Activated CD8-positive, alpha-beta memory T cell treated with anti-CD3 and anti-CD28 coated beads, Interleukin-2, amount 10 ng/mL, durations not matched to agents 7 days and 5 days (primary cell): Measurements from ENCODE around the gene CUX1. TPM values are rescaled to one million over a fixed set of nuclear protein-coding genes. Genes with fewer than 3 reads are reported as not detected.
A peak's percentile ranks its signal among the peaks of the same experiment; 100 is the strongest.
"Not testable (repeated sequence)": the region's sequence is repeated elsewhere in the genome, so short reads cannot be mapped to it uniquely, and the experiment has no call there.

Experiments
- ATAC-seq: fragments of 150-1000 bp; cut with Tn5 transposase; one replicate; pipeline ENCODE4 v1.10.0; 2021; ENCODE audit warnings: moderate library complexity
- CTCF ChIA-PET: fragments of 350-600 bp; sonication (Branson Sonifier 250); formaldehyde crosslinking; loops from one replicate; lab custom pipeline; 2021; ENCODE audit warnings: antibody characterized with exemption; lab: Charles Lee
- DNase-seq: peaks from one replicate; pipeline ENCODE4 v3.0.0-alpha.2; 2020
- H3K27ac Mint-ChIP-seq: one replicate; pipeline ENCODE4 v1.8.0; 2021; ENCODE audit warnings: mild to moderate bottlenecking, mixed read lengths
- H3K27me3 Mint-ChIP-seq: one replicate; pipeline ENCODE4 v1.8.0; 2021; ENCODE audit warnings: mixed read lengths
- H3K36me3 Mint-ChIP-seq: one replicate; pipeline ENCODE4 v1.8.0; 2021; ENCODE audit warnings: mild to moderate bottlenecking, mixed read lengths
- H3K4me1 Mint-ChIP-seq: one replicate; pipeline ENCODE4 v1.8.0; 2021; ENCODE audit warnings: mixed read lengths
- H3K4me3 Mint-ChIP-seq: one replicate; pipeline ENCODE4 v1.8.0; 2021; ENCODE audit warnings: mild to moderate bottlenecking, moderate library complexity, mixed read lengths
- H3K9me3 Mint-ChIP-seq: one replicate; pipeline ENCODE4 v1.8.0; 2022; ENCODE audit warnings: low read depth, mixed read lengths
- total RNA-seq, 2 experiments: library from RNA; stranded (reverse); gene quantifications; one replicate each; pipeline ENCODE4 v1.2.3, GENCODE V29; 2021

Gene CUX1
- total RNA-seq, 2 experiments from 2014 or later = 24.0 to 28.7 TPM

DNA sequence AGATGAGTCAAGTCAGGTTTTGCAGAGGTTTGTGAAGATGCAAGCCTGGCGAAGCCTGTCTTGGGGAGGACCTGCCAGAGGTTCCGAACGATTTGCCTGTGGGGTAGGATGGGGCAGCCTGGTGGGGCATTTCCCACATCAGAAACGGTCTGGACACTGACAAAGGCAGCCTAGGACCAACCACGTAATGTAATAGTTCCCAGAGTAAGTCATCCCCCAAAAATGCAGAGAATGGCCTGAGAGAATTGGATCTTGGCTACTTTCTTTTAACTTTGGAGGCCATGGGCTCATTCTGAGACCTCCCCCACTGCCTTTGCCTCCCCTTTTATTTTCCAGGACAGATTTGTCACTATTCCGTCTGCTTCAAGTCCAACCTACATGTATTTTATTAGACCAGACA, 300.3 kb downstream of the CUX1 start:
- Mint-ChIP-seq H3K27ac (no peak overlapping the region), H3K4me1 (peaks cover 13% of the 10 kb centered on the region), H3K4me3 (no peak overlapping the region), H3K9me3 (no peaks in the 10 kb centered on the region), H3K27me3 (no peaks in the 10 kb centered on the region), H3K36me3 (no peaks in the 10 kb centered on the region)
- ATAC-seq (no peak), DNase-seq (no peak)
- CTCF ChIA-PET = interaction anchor here (0.6 kb wide), 1 partner anchor 10 kb away, joined by 4 read pairs; no protein-coding TSS in a partner anchor

DNA sequence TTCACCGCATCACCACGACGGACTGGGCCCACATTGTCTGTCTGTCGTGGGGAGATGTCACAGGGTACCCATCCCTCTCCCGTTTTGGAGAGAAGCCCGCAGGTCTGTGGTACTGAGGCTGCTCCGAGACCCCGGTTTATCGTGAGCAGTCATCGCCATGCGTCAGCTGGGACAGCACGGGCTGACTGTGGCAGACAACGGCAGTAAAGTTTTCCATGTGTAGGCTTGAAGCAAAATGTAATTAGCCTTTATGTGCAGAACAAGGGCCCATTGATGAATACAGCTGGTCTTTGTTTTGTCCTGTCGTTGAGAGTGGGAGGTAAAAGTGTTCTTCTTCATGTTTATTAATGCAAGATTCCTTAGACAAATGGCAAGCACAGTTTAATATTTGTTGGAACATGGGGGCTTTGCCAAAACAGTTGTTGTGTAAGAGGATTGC, 301.8 kb downstream of the CUX1 start:
- ATAC-seq (no peak), DNase-seq (no peak)
- CTCF ChIA-PET = no interaction called here
- H3K27me3 Mint-ChIP-seq = no peaks in the 10 kb centered on the region
- H3K27ac Mint-ChIP-seq = no peak overlapping the region
- no peaks in the 10 kb centered on the region for H3K9me3 Mint-ChIP-seq
- H3K36me3 Mint-ChIP-seq = no peaks in the 10 kb centered on the region
- no peak overlapping the region for H3K4me3 Mint-ChIP-seq
- peaks cover 13% of the 10 kb centered on the region for H3K4me1 Mint-ChIP-seq

DNA sequence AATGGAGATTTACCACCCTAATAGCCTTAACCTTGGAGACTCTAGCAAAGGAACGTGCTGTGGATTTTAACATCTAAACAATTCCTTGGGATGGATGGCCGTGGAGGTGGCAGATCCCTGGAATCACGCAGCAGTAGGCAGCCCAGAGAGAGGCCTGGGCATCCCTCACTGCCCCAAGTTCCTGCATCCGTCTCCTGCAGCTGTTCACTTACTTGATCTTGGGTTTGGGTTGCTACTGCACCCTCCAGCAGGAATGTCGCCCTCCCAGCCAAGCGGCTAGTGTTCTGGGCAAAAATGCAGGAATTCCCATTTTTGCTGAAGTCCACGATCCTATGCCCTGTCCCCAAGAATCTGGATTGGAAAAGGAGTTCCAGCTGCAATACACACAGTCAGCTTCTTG, 302.5 kb downstream of the CUX1 start:
- Mint-ChIP-seq H3K9me3 (no peaks in the 10 kb centered on the region), H3K27ac (no peak overlapping the region), H3K4me3 (no peak overlapping the region), H3K36me3 (no peaks in the 10 kb centered on the region), H3K4me1 (peaks cover 13% of the 10 kb centered on the region), H3K27me3 (no peaks in the 10 kb centered on the region)
- CTCF ChIA-PET = no interaction called here
- ATAC-seq (no peak), DNase-seq (no peak)

DNA sequence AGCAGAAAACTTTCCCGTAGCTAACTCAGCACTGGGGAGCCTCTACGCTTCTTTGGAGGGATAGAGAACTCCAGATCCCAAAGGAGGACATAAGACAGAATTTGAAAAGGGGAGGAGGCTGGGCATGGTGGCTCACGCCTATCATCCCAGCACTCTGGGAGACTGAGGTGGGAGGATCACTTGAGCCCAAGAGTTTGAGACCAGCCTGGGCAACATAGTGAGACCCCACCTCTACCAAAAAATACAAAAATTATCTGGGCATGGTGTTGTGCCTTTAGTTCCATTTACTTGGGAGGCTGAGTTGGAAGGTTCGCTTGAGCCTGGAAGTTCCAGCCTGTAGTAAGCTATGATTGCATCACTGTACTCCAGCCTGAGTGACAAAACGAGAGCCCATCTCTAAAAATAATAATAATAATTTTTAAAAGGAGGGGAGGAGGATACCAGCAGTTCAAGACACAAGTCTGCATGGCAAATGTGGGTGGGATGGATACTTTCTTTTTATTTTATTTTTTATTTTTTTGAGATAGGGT, 303.3 kb downstream of the CUX1 start:
- Mint-ChIP-seq H3K9me3 (no peaks in the 10 kb centered on the region), H3K36me3 (no peaks in the 10 kb centered on the region), H3K27me3 (no peaks in the 10 kb centered on the region), H3K4me1 (peaks cover 13% of the 10 kb centered on the region), H3K4me3 (no peak overlapping the region), H3K27ac (no peak overlapping the region)
- CTCF ChIA-PET = no interaction called here
- ATAC-seq (no peak), DNase-seq (no peak)

DNA sequence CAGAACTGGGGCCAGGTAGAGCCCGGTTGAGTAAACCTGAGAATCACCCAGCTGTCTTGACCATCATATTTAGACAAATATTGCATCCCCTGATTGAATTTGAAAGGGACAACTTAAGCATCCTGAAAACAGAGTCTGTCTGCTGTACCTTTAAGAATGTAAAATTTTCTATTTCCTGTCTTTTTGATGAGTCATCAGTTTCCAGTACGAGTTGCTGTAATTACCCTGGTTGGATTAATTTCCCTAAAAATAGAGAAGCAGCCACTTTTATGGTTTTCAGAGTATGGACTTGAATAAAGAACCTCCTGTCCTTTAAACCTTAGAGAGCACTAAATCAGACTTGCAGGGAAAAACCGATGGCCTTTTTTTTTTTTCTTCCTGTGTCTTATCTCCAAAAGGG, 304.6 kb downstream of the CUX1 start:
- Mint-ChIP-seq H3K9me3 (no peaks in the 10 kb centered on the region), H3K36me3 (no peaks in the 10 kb centered on the region), H3K27me3 (no peaks in the 10 kb centered on the region), H3K4me3 (no peak overlapping the region), H3K4me1 (peaks cover 13% of the 10 kb centered on the region), H3K27ac (peak overlapping the region; percentile 75)
- ATAC-seq = peak; percentile 16
- CTCF ChIA-PET = no interaction called here
- DNase-seq = no peak

DNA sequence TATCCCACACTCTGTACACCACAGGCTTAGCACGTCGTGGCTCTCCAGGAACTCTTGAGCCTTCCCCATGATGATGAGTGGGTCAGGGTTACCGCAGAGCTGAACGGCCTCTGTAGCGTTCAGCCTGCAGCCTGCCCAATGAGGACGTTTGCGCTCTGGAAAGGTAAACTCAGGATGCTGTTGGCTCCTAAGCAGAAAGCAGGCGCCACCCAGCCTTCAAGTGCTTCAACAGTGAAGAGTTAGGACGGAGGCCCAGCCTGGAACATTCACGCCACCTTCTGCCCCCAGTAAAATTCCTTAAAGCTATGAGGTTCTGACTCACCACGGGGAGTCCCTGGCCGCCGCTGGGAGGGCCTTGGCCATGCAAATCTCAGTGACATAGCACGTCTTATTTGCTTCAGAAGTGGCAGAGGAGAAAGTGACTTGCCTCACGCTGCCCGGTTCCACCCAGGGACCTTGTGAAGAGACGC, 307.7 kb downstream of the CUX1 start:
- no peaks in the 10 kb centered on the region for H3K9me3 Mint-ChIP-seq

DNA sequence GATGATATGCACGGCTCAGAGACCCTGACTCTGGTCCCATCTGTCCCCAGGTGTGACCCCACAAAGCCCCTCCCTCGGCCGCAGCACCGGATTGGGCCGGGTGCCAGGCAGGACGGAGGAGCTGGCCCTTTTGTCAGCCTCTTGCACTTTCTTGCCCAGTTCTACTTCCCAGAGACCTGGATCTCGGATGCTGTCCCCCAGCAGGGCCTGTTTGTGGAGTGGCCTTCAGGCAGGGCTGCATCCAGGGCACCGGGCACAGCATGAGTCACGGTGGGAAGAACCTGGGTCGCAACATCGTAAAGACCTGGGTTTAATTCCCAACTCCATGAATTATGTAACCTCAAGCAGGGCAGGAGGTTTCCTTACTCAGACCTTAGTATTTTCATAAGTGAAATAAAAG, 310.9 kb downstream of the CUX1 start:
- Mint-ChIP-seq H3K27me3 (no peaks in the 10 kb centered on the region), H3K9me3 (no peaks in the 10 kb centered on the region), H3K4me3 (no peak overlapping the region), H3K36me3 (no peaks in the 10 kb centered on the region), H3K4me1 (no peaks in the 10 kb centered on the region), H3K27ac (no peak overlapping the region)
- ATAC-seq (no peak), DNase-seq (no peak)
- CTCF ChIA-PET = no interaction called here

More for the DNA sequence above, 307.7 kb downstream of the CUX1 start:
- Mint-ChIP-seq H3K27ac (no peak overlapping the region), H3K27me3 (no peaks in the 10 kb centered on the region), H3K36me3 (no peaks in the 10 kb centered on the region), H3K4me3 (no peak overlapping the region), H3K4me1 (peaks cover 13% of the 10 kb centered on the region)
- CTCF ChIA-PET = no interaction called here
- DNase-seq (no peak), ATAC-seq (no peak)

DNA sequence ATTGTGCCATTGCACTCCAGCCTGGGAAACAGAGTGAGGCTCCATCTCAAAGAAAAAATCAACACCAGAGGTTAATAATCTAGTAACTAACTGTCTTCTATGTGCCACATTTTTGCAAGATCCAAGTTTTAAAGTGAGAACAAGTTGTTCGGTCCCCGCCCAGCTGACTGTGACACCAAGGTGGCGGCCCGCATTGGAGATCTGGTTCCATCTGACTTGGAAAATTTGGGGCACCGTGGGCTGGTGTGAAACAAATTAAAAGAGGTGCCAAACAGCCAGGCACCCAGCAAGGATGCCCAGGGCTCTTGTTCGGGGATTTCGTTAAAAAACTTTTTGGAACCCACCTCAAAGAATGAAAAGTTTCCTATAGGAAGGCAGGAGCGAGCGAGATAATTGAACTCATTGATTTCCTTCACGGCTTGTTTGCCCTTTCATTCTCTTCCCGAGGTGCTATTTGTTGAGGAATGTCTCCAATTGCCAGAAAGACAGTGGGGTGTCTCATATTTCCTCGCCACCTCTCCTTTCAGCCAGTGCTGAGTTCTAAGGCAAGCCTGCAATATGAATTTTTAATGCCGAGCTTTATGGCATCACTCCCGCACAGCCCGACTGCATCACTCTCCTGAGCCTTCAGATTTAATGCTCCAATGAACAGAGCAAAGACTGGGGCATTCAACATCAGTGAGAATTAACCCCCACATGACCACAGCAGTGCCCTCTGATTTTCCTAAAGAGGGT, 312.4 kb downstream of the CUX1 start:
- H3K27ac Mint-ChIP-seq = no peak overlapping the region
- no peaks in the 10 kb centered on the region for H3K36me3 Mint-ChIP-seq
- ATAC-seq = no peak
- H3K27me3 Mint-ChIP-seq = no peaks in the 10 kb centered on the region
- H3K4me1 Mint-ChIP-seq = no peaks in the 10 kb centered on the region
- DNase-seq = no peak
- H3K4me3 Mint-ChIP-seq = no peak overlapping the region
- H3K9me3 Mint-ChIP-seq = no peaks in the 10 kb centered on the region
- CTCF ChIA-PET = interaction anchor here (0.5 kb wide), 1 partner anchor 19 kb away, joined by 3 read pairs; no protein-coding TSS in a partner anchor

DNA sequence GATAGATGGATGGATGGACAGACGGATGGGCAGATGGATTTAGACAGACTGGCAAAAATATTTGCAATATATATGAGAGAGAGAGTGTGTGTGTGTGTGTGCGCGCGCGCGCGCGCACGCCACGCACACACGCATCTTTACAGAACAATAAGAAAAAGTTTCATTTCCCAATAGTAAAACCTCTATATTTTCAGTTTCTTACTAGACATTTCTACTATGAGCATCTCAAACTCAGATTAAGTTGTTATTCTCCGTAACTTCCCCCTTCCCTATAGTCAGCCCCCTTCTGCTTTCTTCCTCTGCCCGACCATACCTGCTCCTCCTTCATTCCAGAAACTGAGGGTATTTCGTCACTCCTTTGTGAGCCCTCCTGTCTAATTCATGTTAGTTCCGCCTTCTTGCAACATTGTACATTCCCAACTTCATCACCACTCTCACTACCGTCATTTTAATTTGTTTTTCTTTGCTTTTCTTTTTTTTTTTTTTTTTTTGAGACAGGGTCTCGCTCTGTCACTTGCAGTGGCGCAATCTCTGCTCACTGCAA, 314.9 kb downstream of the CUX1 start:
- DNase-seq = no peak
- H3K27me3 Mint-ChIP-seq = no peaks in the 10 kb centered on the region
- H3K27ac Mint-ChIP-seq = no peak overlapping the region
- ATAC-seq = no peak
- no peaks in the 10 kb centered on the region for H3K36me3 Mint-ChIP-seq
- CTCF ChIA-PET = no interaction called here
- H3K4me3 Mint-ChIP-seq = no peak overlapping the region
- no peaks in the 10 kb centered on the region for H3K9me3 Mint-ChIP-seq
- no peaks in the 10 kb centered on the region for H3K4me1 Mint-ChIP-seq

DNA sequence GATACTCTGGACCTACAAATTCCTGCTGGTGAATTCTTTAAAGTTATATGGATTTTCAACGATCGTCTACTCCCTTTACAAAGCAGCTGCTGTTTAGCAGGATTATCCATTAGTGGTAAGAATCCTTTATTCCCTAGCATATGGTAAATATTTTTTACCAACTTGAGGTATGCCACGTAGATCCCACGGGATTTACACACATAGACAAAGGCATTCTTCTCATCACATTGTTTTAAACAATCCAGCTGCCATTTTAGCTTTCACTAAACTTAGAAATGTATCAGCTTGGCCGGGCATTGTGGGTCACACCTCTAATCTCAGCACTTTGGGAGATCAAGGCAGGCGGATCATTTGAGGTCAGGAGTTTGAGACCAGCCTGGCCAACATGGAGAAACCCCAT, 321.2 kb downstream of the CUX1 start:
- no peak for ATAC-seq
- no peak overlapping the region for H3K4me3 Mint-ChIP-seq
- CTCF ChIA-PET = interaction anchor here (1.2 kb wide), 1 partner anchor 535 kb away, joined by 3 read pairs; no protein-coding TSS in a partner anchor

DNA sequence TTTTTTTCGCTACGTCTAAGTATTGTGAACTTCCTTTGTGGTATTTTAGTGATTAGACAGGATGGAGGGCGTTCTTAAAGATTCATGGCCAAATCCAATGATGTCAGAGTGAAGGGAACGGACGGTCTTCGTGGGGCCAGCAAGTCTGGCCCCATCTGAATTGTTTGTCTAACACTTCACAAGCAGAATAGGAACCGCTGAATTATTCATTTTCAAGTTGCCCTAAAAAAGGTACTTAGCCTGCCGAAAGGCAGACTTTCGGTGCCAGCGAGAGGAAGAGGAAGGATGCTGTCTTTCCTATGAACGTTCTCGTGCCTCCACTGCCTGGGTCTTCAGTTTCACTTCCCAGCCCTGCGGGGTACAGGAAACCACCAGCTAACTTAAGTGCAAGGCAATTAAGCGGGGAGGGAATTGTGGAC, 323.5 kb downstream of the CUX1 start:
- H3K27ac Mint-ChIP-seq = no peak overlapping the region
- no peaks in the 10 kb centered on the region for H3K36me3 Mint-ChIP-seq
- peak overlapping the region; percentile 2 for H3K4me3 Mint-ChIP-seq
- no peaks in the 10 kb centered on the region for H3K9me3 Mint-ChIP-seq
- ATAC-seq (peak; percentile 6), DNase-seq (no peak)
- no peaks in the 10 kb centered on the region for H3K27me3 Mint-ChIP-seq
- H3K4me1 Mint-ChIP-seq = peaks cover 8% of the 10 kb centered on the region
- CTCF ChIA-PET = no interaction called here

More for the DNA sequence above, 321.2 kb downstream of the CUX1 start:
- Mint-ChIP-seq H3K9me3 (no peaks in the 10 kb centered on the region), H3K27me3 (no peaks in the 10 kb centered on the region), H3K36me3 (no peaks in the 10 kb centered on the region), H3K27ac (no peak overlapping the region), H3K4me1 (peaks cover 8% of the 10 kb centered on the region)
- no peak for DNase-seq

DNA sequence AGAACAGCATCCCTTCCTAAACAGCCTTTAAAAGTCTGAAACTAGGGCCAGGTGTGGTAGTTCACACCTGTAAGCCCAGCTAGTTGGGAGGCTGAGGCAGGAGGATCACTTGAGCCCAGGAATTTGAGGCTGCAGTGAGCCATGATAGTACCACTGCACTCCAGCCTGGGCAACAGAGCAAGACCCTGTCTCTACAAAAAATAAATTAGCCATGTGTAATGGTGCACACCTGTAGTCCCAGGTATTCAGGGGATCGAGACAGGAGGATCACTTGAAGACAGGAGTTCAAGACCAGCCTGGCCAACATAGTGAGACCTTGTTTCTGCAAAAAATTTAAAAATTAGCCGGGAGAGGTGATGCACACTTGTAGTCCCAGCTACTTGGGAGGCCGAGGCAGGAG, 325.0 kb downstream of the CUX1 start:
- ATAC-seq, H3K27ac Mint-ChIP-seq, H3K27me3 Mint-ChIP-seq, H3K4me1 Mint-ChIP-seq, CTCF ChIA-PET, H3K36me3 Mint-ChIP-seq, DNase-seq, H3K9me3 Mint-ChIP-seq, H3K4me3 Mint-ChIP-seq: not testable (repeated sequence)

DNA sequence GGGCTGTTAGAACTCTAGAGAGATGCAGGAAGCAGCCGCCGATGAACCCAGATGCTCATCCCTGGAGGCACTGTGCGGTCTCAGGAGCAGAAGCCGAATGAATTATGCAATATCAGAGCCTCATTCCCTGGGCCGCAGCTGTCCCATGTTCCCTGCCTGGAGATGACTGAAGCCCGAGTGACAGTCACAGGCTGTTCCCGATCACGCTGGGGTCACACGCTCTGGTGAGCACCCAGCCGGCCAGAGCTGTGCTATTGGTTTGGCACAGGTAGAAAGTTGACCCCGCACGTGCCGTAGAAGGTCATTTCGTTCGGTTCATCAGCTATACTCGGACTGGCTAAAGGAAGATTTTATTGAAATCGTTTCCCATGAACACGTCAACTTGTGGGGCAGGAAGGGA, 328.7 kb downstream of the CUX1 start:
- Mint-ChIP-seq H3K9me3 (no peaks in the 10 kb centered on the region), H3K4me1 (peaks cover 3% of the 10 kb centered on the region), H3K36me3 (no peaks in the 10 kb centered on the region), H3K27me3 (no peaks in the 10 kb centered on the region), H3K4me3 (no peak overlapping the region), H3K27ac (no peak overlapping the region)
- CTCF ChIA-PET = no interaction called here
- DNase-seq (no peak), ATAC-seq (no peak)

DNA sequence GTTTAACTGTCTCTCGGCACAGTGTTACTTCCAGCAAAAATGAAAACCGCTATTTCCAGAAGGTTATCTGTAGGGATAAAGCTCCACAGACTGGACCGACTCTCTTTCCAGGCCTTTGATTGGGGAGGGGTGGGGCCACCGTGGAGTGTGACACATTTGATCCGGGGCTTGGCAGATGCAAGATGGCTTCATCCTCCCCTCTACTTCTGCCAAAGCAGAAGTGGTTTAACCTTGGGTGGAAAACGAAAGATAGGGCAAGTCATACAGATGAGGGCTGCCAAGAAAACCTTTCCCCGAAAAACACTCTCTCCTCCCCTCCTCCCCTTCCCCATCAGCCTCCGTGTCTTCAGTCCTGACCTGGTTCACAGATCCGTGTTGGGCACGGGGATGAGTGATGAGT, 329.6 kb downstream of the CUX1 start:
- no peaks in the 10 kb centered on the region for H3K27me3 Mint-ChIP-seq
- H3K4me3 Mint-ChIP-seq = no peak overlapping the region
- DNase-seq (no peak), ATAC-seq (no peak)
- CTCF ChIA-PET = no interaction called here
- H3K9me3 Mint-ChIP-seq = no peaks in the 10 kb centered on the region
- no peak overlapping the region for H3K27ac Mint-ChIP-seq
- H3K36me3 Mint-ChIP-seq = no peaks in the 10 kb centered on the region
- no peaks in the 10 kb centered on the region for H3K4me1 Mint-ChIP-seq
